ENCODE results near the gene AQP4.

Gene AQP4

DNA sequence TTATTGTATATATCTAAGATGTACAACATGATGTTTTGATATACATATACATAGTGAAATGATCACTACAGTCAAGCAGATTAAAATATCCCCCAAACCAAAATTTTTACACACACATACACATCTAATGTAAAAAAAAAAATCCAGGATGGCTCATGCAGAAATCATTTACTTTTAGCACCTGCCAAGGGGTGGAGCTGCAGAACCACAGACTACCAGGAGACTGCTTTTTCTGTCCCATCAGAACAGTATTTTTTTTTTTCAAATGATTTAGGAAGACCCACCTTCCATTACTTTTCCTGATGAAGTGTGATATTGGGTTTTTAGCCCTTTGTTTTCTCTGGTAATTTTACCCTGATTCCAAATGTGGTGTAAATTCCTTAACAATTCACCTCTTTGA lies 61.9 kb downstream of the AQP4 start:
- TF ChIP-seq EZH2phosphoT487 (IDR thresholded peaks at IDR 0.05; ENCODE audit: low read depth), result no peak
- TF ChIP-seq, protein P1, sequence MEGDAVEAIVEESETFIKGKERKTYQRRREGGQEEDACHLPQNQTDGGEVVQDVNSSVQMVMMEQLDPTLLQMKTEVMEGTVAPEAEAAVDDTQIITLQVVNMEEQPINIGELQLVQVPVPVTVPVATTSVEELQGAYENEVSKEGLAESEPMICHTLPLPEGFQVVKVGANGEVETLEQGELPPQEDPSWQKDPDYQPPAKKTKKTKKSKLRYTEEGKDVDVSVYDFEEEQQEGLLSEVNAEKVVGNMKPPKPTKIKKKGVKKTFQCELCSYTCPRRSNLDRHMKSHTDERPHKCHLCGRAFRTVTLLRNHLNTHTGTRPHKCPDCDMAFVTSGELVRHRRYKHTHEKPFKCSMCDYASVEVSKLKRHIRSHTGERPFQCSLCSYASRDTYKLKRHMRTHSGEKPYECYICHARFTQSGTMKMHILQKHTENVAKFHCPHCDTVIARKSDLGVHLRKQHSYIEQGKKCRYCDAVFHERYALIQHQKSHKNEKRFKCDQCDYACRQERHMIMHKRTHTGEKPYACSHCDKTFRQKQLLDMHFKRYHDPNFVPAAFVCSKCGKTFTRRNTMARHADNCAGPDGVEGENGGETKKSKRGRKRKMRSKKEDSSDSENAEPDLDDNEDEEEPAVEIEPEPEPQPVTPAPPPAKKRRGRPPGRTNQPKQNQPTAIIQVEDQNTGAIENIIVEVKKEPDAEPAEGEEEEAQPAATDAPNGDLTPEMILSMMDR (IDR thresholded peaks at IDR 0.05; ENCODE audit: low read depth, low read length), result peak; percentile 54
- no peaks in the 10 kb centered on the region for H3K9me3 ChIP-seq (ENCODE audit: insufficient read depth, low read length)
- H4K20me1 ChIP-seq (ENCODE audit: insufficient read depth, low read length), result no peaks in the 10 kb centered on the region
- H3K9ac ChIP-seq (ENCODE audit: low read length), result no peak overlapping the region
- H3K4me1 ChIP-seq (ENCODE audit: low read length), result peaks cover 11% of the 10 kb centered on the region
- no peak overlapping the region for H3K4me3 ChIP-seq (ENCODE audit: low read length)
- H3K36me3 ChIP-seq (replicated peaks; ENCODE audit: low read depth, low read length), result no peaks in the 10 kb centered on the region
- H3K27me3 ChIP-seq (ENCODE audit: low read depth, low read length), result no peaks in the 10 kb centered on the region
- H3K4me2 ChIP-seq (ENCODE audit: low read length), result no peak overlapping the region
- H3K79me2 ChIP-seq (ENCODE audit: low read length), result no peaks in the 10 kb centered on the region
- H2AFZ ChIP-seq (ENCODE audit: low read depth, low read length), result no peak overlapping the region
- no peak overlapping the region for H3K27ac ChIP-seq (ENCODE audit: low read length)

DNA sequence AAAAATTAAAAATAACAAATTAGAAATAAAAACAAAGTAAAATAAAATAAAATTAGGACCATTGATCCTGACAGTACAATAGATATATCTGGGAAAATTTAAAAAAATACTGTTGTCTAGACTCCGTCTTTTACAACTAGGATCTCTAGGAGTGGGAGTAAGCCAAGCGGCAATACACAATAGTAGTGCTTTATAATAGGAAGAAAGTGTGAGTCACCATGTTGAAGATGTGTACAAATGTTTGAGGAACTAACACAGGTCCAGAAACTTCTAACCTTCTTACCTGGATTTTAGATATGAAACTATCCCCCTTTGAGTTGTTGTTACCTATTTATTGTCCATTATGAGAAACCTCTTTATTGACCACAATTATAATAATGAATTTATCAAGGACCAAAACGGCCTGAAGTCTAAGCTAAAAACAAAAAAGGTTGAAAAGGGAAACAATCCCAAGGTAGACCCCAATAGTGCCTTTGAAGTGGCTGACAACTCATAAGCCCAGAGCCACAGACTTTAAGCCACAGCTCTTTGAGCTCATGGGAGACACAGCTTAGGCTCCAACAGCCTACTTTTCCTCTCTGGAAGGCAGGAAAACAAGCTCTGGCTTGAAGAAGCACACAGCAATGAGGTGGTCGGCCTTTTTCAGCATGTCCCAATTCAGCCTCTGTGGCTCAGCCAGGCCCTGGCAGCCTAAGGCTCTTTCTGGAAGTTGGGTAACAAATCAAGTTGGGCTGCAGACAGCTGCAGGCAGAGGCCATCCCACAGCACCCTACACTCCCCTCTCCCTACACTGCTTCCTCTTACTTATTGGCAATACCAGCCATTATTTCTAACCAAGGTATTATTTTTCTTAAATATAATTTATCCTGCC lies 62.9 kb downstream of the AQP4 start:
- no peaks in the 10 kb centered on the region for H4K20me1 ChIP-seq (ENCODE audit: insufficient read depth, low read length)
- TF ChIP-seq, protein P1 (IDR thresholded peaks at IDR 0.05; ENCODE audit: low read depth, low read length), result no peak
- no peak overlapping the region for H3K27ac ChIP-seq (ENCODE audit: low read length)
- H3K9me3 ChIP-seq (ENCODE audit: insufficient read depth, low read length), result no peaks in the 10 kb centered on the region
- H2AFZ ChIP-seq (ENCODE audit: low read depth, low read length), result no peak overlapping the region
- no peaks in the 10 kb centered on the region for H3K36me3 ChIP-seq (replicated peaks; ENCODE audit: low read depth, low read length)
- H3K4me2 ChIP-seq (ENCODE audit: low read length), result no peak overlapping the region
- H3K79me2 ChIP-seq (ENCODE audit: low read length), result no peaks in the 10 kb centered on the region
- no peaks in the 10 kb centered on the region for H3K27me3 ChIP-seq (ENCODE audit: low read depth, low read length)
- H3K4me1 ChIP-seq (ENCODE audit: low read length), result peaks cover 4% of the 10 kb centered on the region
- no peak overlapping the region for H3K9ac ChIP-seq (ENCODE audit: low read length)
- no peak overlapping the region for H3K4me3 ChIP-seq (ENCODE audit: low read length)
